GM19240 (cell line): ENCODE measurements around the gene SOHLH1.

Source experiments
- DNase-seq: peaks from one replicate; pipeline ENCODE4 v3.0.0; 2011; ENCODE audit warnings: low spot score; ENCODE audit not compliant: insufficient read length

SOHLH1 gene

GRCh38 chr9:135662758-135663450, 36.4 kb downstream of the SOHLH1 start, which contains the start of gene LCN9:
Gene LCN9 (plus strand): TSS chr9:135663309. CDS start chr9:135663322, 13 bp downstream.
- DNase-seq = no peak

GRCh38 chr9:135661816-135662560, 37.3 kb downstream of the SOHLH1 start:
- no peak for DNase-seq

DNA sequence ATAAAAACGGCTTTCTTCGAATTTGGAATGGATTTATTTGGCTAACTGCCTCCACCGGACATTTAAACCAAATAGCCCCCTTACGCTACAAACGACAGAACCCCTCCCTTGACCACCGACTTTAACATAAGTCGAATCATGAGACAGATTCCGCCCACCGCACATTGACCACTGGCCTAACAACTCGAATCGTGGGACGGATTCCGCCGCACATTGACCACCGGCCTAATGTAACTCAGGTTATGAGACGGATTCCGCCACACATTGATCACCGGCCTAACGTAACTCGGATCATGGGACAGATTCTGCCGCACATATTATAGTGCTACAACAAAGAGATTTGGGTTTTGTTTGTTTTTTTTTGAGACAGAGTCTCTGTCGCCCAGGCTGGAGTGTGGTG, 38.9 kb downstream of the SOHLH1 start:
- no peak for DNase-seq

GRCh38 chr9:135659252-135659651, 40.0 kb downstream of the SOHLH1 start:
- no peak for DNase-seq

DNA sequence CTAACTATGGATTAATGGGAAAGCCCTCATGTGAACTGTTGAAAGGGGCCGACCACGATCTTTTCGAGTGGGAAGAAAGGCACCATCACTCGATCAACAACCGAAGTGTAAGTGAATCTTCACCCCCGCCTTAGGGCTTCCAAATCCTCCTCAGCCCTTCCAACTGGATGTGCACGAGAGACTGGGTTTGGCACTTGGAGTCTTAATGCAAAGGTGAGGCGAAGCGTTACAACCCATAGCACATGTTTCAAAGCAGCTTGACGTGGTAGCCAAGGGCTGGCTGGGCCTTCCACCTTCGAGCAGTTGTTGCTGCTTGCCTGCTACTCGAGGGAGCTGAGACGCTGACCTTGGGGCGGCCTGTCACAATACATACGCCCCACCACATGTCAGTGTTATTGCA, 41.9 kb downstream of the SOHLH1 start:
- DNase-seq = no peak

DNA sequence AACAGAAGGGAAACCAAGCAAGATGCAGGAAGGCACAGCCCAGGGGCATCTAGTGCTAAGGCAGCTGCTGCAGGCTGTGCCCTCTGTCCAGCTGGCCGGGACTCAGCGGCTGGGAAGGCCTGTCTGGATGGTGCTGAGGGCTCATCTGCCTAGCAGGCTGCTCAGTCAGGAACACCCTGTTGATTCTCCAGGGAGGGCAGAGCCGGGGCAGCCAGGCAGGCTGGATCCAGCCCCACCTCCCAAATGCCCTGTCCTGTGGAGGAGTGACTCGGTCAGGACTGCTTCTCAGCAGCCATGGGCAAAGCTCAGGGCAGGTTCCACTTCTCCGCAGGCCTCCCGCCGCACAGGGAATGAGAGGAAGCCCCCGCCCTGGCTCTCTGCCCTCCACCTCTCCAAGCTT, 44.0 kb downstream of the SOHLH1 start:
- no peak for DNase-seq

GRCh38 chr9:135650408-135650807, 48.9 kb downstream of the SOHLH1 start:
- DNase-seq = no peak

DNA sequence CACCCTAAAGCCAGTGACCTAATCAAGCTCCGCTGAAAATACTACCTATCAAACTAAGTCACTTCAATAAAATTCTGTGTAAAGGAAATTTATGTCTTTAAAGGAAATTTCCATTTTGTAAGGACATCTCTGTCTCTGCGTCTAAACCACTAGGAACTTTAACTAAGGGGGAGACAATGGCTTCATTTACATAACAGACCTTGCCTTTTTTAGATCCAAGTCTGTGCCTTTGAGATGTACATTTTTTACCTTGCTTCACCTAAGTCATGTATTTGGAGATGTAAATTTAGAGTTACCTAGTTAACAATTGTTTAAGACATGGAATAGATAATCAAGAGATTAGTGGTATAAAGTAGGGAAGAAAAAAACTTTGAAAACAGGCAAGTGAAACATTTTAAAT, 49.8 kb downstream of the SOHLH1 start:
- no peak for DNase-seq

DNA sequence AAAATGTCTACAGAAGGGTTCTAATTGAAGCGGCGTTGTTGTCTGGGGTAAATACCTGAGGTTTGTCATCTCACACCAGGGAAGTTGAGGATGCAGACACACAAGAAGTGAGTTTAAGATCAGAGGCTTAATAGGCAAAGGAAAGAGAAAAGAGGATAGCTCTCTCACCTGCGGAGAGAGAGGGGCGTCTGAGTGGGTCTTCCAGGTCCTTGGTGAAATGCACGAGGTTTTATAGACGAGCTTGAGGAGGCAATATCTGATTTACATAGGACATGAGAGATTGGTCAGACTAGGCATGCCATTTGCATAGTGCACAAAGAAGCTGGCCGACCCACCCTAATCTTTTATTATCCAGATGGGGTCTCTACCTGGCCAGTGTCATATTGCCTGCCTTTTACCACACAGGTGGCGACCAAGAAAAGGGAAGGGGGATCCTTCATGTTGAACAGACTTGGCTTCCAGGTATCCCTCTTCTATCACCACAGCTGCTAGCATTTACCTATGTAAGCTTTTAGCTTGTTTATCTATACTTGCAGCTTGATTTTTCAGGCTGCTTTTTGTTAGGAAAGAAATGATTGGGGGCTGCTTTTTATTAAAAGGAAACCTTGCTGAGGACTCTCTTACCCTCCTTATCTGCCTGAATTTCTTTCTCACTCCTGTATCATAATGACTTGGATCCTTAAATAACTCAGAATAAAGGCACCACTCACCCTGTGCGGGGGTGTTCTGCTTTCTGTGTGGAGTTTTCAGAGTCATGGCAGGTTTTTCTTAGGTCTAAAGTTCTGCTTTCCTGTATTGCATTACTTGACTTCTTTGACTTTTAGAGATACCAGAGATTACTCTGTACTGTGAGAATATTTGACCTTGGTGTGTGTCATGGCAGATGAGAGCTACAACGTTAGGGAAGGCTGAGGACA, 50.5 kb downstream of the SOHLH1 start:
- DNase-seq = no peak

- no peak for DNase-seq
Observed at GRCh38 chr9:135647884-135648283, 51.4 kb downstream of the SOHLH1 start.

GRCh38 chr9:135644631-135645218, 54.6 kb downstream of the SOHLH1 start:
- DNase-seq = no peak
